Mesodermal cell (in vitro differentiated cells): ENCODE measurements around the gene DDX31.
"Not testable (repeated sequence)": the region's sequence is repeated elsewhere in the genome, so short reads cannot be mapped to it uniquely, and the experiment has no call there.

Experiments
- H3K27ac ChIP-seq: 2 replicates; pipeline ENCODE4 v1.7.0; 2013; ENCODE audit warnings: mild to moderate bottlenecking, low read depth, low read length, moderate library complexity; ENCODE audit not compliant: severe bottlenecking
- H3K36me3 ChIP-seq: 2 replicates; pipeline ENCODE4 v1.7.1; 2013; ENCODE audit warnings: mild to moderate bottlenecking, low read length, moderate library complexity; ENCODE audit not compliant: control insufficient read depth, insufficient read depth
- H3K4me1 ChIP-seq: one replicate; pipeline ENCODE4 v1.7.1; 2013; ENCODE audit warnings: mild to moderate bottlenecking, low read length; ENCODE audit not compliant: insufficient read depth, control insufficient read depth, poor library complexity, severe bottlenecking
- H3K4me3 ChIP-seq: 2 replicates; pipeline ENCODE4 v1.7.0; 2013; ENCODE audit warnings: low read length, control low read depth, mild to moderate bottlenecking; ENCODE audit not compliant: insufficient read depth, poor library complexity, severe bottlenecking; ENCODE audit errors: extremely low read depth
- H3K9me3 ChIP-seq: 2 replicates; pipeline ENCODE4 v1.7.1; 2013; ENCODE audit warnings: mild to moderate bottlenecking, low read length, moderate library complexity; ENCODE audit not compliant: control insufficient read depth
- WGBS, 2 experiments: methylation state at CpG; one replicate each; pipeline ENCODE4 v1.1.5; 2013; ENCODE audit warnings: missing lambda C conversion rate in 2 of 2; ENCODE audit not compliant: insufficient coverage in 2 of 2; 5-methylcytosine and 5-hydroxymethylcytosine counted together

Gene DDX31

GRCh38 chr9:132582786-132583583 is 86.8 kb downstream of the DDX31 start:
- Histone ChIP-seq H3K9me3 (no peaks in the 10 kb centered on the region), H3K36me3 (no peaks in the 10 kb centered on the region), H3K27ac (no peak overlapping the region), H3K4me1 (peaks cover 39% of the 10 kb centered on the region), H3K4me3 (no peak overlapping the region)
- 18 to 23% methylated on average over 23 to 35 of the region's 37 CpGs for WGBS, 2 experiments

DNA sequence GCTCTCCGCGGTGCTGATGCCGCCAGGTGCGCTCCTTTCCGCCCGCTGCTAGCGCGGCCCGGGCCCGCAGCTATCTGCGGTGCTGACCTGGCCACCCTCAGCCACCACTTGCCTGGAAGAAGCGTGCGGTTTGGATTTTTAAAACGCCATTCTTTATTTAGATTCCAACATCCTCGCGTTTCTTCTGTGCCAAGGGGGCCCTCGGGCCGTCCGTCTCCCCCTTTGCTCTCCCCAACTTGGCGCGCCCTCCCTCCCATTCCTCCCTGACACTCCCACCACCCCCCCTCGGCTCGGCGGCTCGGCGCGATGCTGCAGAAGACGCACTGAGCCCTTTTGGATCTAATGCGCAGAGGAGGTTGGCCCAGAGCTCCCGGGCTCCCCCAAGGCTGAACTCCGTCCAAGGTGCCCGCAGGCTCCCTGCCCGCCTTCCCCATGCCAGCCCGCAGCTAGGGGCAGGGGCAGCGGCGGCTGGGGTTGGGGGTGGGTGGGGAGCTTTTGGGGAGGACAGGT is 87.5 kb downstream of the DDX31 start, which contains the start of gene BARHL1:
Gene BARHL1 (plus strand): TSS at position 331 of the 510 bp plus-strand sequence. CDS start 192 bp downstream, outside the sequence.
- no peaks in the 10 kb centered on the region for H3K9me3 ChIP-seq
- 2 to 6% methylated on average over 17 to 30 of the region's 36 CpGs for WGBS, 2 experiments
- no peaks in the 10 kb centered on the region for H3K36me3 ChIP-seq
- no peak within 1 kb of the TSS for H3K27ac ChIP-seq
- H3K4me1 ChIP-seq = peaks cover 39% of the 10 kb centered on the region
- H3K4me3 ChIP-seq = peak within 1 kb of the TSS; percentile 16

GRCh38 chr9:132579427-132579798 is 90.4 kb downstream of the DDX31 start:
- Histone ChIP-seq H3K4me3 (no peak overlapping the region), H3K9me3 (no peaks in the 10 kb centered on the region), H3K36me3 (no peaks in the 10 kb centered on the region), H3K27ac (no peak overlapping the region), H3K4me1 (peaks cover 20% of the 10 kb centered on the region)
- WGBS, 2 experiments = 20 to 27% methylated on average over 7 to 13 of the region's 15 CpGs

- no peak overlapping the region for H3K27ac ChIP-seq
- no peaks in the 10 kb centered on the region for H3K36me3 ChIP-seq
- no peak overlapping the region for H3K4me3 ChIP-seq
- H3K4me1 ChIP-seq = peaks cover 12% of the 10 kb centered on the region
- H3K9me3 ChIP-seq = no peaks in the 10 kb centered on the region
- WGBS, 2 experiments = 33 to 54% methylated on average over 5 to 7 of the region's 7 CpGs
Measured at GRCh38 chr9:132578367-132578932, 91.3 kb downstream of the DDX31 start.

- peaks cover 4% of the 10 kb centered on the region for H3K4me1 ChIP-seq
- H3K36me3 ChIP-seq = no peaks in the 10 kb centered on the region
- H3K27ac ChIP-seq = no peak overlapping the region
- H3K9me3 ChIP-seq = no peaks in the 10 kb centered on the region
- no peak overlapping the region for H3K4me3 ChIP-seq
Measured at GRCh38 chr9:132577119-132577518, 92.7 kb downstream of the DDX31 start.

DNA sequence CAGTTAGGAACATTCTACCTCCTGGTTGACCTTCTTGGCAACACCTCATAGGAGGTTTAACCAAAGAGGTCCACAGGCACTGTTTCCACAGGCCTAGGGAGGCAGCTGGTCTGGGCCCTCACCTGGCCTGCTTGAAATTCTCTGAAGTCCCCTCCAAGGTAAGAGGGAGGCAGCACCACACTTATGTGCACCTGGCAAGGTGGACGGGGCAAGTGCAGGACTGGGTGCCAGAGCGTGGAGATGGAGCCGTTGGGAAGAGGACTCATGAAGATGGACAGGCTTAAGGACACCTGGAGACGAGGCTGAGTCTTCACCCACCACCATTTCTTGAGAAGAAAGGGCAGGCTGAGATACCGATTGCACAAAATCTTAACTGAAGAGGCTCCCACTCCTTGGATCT is 94.0 kb downstream of the DDX31 start:
- no peaks in the 10 kb centered on the region for H3K9me3 ChIP-seq
- no peak overlapping the region for H3K27ac ChIP-seq
- WGBS, 2 experiments = 60 to 82% methylated on average over 3 to 5 of the region's 5 CpGs
- no peaks in the 10 kb centered on the region for H3K4me1 ChIP-seq
- no peak overlapping the region for H3K4me3 ChIP-seq
- H3K36me3 ChIP-seq = no peaks in the 10 kb centered on the region

DNA sequence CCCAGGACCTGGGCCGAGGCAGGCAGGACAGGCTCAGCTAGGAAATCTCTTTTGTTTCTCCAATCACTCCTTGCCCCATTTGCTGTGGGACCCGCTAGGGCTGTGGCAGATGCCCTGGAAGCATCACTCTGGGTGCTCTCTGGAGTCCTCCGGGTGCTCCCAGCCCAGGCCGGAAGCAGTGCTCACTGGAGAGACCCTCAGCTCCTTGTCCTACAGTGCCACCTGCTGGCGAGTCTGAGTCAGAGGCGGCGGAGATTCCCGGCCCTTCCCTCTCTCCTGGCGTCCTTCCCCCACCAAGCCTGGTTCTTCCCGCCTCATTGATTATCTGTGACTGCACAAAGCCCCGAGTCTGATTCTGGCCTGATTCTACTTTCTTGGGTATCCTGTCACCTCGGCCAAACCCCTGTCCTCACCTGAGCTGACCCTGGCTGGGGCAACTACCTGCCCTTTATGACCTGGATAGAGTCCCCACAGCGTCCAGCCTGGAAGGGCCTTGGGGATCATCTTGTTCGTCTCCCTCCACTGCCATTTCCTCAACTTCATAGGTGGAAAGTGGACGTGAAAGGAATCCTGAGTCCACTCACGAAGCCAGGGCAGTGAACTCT is 94.7 kb downstream of the DDX31 start:
- 10 to 19% methylated on average over 12 to 14 of the region's 16 CpGs for WGBS, 2 experiments
- H3K27ac ChIP-seq = no peak overlapping the region

GRCh38 chr9:132572921-132573320 is 96.9 kb downstream of the DDX31 start:
- H3K27ac ChIP-seq = no peak overlapping the region
- no peaks in the 10 kb centered on the region for H3K36me3 ChIP-seq
- WGBS, 2 experiments = 24 to 45% methylated on average over 5 to 8 of the region's 8 CpGs
- H3K9me3 ChIP-seq = no peaks in the 10 kb centered on the region
- H3K4me3 ChIP-seq = no peak overlapping the region
- H3K4me1 ChIP-seq = no peaks in the 10 kb centered on the region

More for the DNA sequence above, 94.7 kb downstream of the DDX31 start:
- no peaks in the 10 kb centered on the region for H3K36me3 ChIP-seq
- no peak overlapping the region for H3K4me3 ChIP-seq
- H3K9me3 ChIP-seq = no peaks in the 10 kb centered on the region
- no peaks in the 10 kb centered on the region for H3K4me1 ChIP-seq

DNA sequence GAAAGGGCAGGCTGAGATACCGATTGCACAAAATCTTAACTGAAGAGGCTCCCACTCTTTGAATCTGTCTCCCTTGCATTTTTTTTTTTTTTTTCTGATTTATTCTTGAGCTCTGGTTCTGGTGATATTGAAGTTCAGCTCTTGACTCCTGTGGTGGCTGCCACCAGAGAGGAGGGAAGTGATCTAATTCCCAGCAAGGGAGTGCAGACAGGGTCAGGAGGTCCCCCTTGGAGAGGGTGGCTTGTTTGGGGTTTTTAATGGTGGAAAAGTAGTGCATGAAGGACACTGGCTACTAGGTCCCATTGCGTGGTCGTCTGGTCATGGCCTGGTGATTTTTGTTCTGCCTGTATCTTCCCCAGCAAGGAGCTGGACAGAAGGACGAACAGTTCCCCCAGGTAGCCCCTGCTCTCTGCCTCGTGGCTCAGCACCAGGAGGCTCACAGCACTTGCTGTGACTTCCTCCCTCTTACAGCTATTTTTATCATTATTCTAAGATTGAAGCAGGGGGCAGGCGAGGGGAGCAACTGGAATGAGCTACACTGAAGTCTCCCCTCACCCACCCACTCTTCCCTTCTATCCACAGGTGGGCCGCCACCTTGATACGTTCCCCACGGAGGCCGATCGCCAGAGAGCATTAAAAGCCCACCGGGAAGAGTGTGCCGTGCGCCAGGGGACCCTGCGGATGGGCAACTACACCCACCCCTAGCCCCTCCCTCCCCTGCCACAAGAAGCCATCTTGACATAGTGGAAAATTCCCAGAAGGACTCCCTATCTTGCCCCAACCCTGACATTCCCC is 97.8 kb downstream of the DDX31 start:
- H3K9me3 ChIP-seq = no peaks in the 10 kb centered on the region
- WGBS, 2 experiments = 93 to 96% methylated on average over 4 to 14 of the region's 15 CpGs
- no peak overlapping the region for H3K27ac ChIP-seq
- H3K4me1 ChIP-seq = no peaks in the 10 kb centered on the region
- no peak overlapping the region for H3K4me3 ChIP-seq
- no peaks in the 10 kb centered on the region for H3K36me3 ChIP-seq

GRCh38 chr9:132568787-132569186 is 101.0 kb downstream of the DDX31 start:
- WGBS, 2 experiments = no CpG with 5 or more reads among the region's 2 CpGs
- H3K27ac ChIP-seq, H3K36me3 ChIP-seq, H3K4me3 ChIP-seq, H3K4me1 ChIP-seq, H3K9me3 ChIP-seq: not testable (repeated sequence)
